Upper lobe of left lung (tissue), 4 donors: Measurements from ENCODE around the gene KHK.

Source experiments
- EP300 ChIP-seq, 4 donors: sonication (generic); formaldehyde crosslinking; IDR thresholded peaks; one replicate each; pipeline ENCODE4 v1.5.1; 2017; ENCODE audit warnings: antibody characterized with exemption in 4 of 4, control low read depth in 2 of 4
- POLR2A ChIP-seq, 4 donors: fragments of 450-650 bp; IDR thresholded peaks; one replicate each; pipeline ENCODE4 v1.5.1; 2016 to 2017; ENCODE audit warnings: antibody characterized with exemption in 4 of 4, mild to moderate bottlenecking in 2 of 4
- POLR2AphosphoS5 ChIP-seq, 2 donors: sonication (generic); formaldehyde crosslinking; IDR thresholded peaks; one replicate each; pipeline ENCODE4 v1.5.1; 2017; ENCODE audit warnings: antibody characterized with exemption in 2 of 2
- TF ChIP-seq, protein P1 (sequence below), 6 experiments: fragments of 450-650 bp in 4 of 6; fragments of 200-600 bp in 2 of 6; sonication (generic) in 2 of 6; IDR thresholded peaks; one replicate each; pipeline ENCODE4 v1.5.1; 2016 to 2019; ENCODE audit warnings: antibody characterized with exemption in 6 of 6

DNA sequence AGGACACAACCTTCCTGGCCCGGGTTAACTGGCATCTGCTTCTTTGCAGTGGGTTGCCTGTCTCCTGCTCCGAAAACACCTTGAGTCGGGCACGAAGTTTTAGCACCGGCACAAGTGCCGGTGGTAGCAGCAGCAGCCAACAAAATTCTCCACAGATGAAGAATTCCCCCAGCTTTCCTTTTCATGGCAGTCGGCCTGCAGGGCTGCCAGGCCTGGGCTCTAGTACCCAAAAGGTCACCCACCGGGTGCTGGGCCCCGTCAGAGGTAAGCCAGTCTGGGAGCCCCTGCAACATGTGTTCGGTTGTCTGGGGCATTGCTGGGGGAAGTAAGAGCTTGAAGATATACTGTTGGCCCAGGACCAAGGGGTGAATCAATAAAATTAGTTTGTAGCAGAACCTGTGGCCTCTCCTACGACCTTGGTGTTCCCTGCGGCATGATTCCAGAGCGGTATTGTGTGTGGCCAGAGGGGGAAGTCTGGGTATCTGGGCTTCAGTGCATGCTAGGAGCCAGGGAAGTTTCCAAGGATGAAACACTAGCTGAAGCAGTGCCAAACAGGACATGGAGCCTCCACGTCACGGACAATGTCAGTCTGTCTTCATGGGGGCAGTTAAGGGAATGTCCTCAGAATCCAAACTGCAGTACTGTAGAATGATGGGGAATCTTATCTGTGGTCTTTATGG is 27.3 kb upstream of the KHK start:
- no peak for TF ChIP-seq POLR2A (IDR thresholded peaks at IDR 0.05)
- TF ChIP-seq, protein P1, sequence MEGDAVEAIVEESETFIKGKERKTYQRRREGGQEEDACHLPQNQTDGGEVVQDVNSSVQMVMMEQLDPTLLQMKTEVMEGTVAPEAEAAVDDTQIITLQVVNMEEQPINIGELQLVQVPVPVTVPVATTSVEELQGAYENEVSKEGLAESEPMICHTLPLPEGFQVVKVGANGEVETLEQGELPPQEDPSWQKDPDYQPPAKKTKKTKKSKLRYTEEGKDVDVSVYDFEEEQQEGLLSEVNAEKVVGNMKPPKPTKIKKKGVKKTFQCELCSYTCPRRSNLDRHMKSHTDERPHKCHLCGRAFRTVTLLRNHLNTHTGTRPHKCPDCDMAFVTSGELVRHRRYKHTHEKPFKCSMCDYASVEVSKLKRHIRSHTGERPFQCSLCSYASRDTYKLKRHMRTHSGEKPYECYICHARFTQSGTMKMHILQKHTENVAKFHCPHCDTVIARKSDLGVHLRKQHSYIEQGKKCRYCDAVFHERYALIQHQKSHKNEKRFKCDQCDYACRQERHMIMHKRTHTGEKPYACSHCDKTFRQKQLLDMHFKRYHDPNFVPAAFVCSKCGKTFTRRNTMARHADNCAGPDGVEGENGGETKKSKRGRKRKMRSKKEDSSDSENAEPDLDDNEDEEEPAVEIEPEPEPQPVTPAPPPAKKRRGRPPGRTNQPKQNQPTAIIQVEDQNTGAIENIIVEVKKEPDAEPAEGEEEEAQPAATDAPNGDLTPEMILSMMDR (IDR thresholded peaks at IDR 0.05) = no peak
- no peak for TF ChIP-seq POLR2AphosphoS5 (IDR thresholded peaks at IDR 0.05)
- no peak for TF ChIP-seq EP300 (IDR thresholded peaks at IDR 0.05)
